GM18507 (cell line): ENCODE data around the gene MYO7A.
A peak's percentile ranks its signal among the peaks of the same experiment; 100 is the strongest.

Source experiments
- DNase-seq: peaks from one replicate; pipeline ENCODE4 v3.0.0; 2011; ENCODE audit warnings: low read depth; ENCODE audit not compliant: insufficient read length; ENCODE audit errors: extremely low spot score
- FAIRE-seq: peaks from 2 replicates; lab custom pipeline; 2011; peaks lifted over from hg19 to GRCh38; lab: Jason Lieb, UNC

Gene MYO7A

DNA sequence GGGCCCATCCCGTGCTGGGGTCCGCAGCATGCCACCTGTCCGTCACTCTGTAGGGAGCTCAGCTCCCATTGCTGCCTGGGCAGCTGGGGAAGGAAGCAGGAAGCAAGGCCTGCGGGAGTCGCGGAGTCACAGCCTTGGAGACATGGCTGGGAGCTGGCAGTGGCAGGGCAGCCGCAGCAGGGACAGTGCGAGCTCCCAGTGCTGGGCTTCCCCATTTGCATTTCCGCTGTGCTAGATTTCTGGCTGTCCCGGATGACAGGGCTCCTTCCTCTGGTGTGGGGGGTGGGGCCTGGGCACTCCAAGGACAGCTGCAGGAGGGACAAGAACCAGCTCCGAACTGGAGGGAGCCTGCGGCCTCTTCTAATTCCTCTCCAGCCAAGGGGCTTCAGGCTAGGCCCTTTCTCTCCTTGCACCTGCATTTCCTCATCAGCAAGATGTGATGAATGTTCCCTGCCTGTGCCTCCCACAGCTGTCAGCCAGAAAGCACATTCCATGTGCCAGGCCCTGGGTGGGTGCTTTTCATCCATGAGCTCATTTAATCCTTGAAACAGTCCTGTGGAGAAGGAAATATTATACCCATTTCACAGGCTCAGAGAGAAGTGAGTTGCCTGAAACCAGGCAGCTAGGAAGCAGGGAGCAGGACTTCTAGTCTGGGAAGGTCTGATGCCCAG is 48.0 kb downstream of the MYO7A start:
- no peak for FAIRE-seq
- DNase-seq: no peak

DNA sequence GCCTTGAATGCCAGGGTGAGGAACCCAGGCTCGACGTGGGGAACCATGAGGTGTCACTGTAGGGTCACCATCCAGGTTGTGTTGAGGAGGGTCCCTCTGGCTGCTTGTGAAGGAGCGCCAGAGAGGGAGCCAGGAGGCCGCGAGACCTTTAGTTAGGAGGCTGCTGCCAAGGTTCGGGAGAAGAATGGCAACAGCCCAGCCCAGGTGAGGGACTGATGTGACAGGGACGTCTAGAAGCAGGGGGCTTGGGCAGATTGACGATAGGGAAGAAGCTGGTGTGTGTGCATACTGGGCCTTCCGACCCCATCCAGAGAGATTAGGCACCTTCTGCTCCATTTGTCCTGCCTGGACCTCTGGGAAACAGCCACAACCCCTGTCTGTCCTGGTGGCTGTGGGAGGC is 49.0 kb downstream of the MYO7A start:
- DNase-seq: no peak
- FAIRE-seq: no peak

DNA sequence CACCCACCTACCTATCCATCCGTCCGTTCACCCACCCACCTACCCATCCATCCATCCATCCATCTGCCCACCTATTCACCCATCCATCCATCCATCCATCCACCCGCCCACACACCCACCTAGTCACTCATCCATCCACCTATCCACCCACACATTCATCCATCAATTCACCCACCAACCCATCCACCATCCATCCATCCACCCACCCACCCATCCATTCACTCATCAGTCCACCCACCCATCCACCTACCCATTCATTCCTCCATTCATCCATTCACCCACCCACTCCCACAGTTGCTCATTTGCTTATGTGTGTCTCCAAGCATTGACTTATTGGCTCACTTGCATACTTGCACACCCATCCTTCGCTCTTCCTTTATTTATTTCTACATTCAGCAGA is 50.1 kb downstream of the MYO7A start:
- no peak for DNase-seq

GRCh38 chr11:77179048-77179447 is 51.0 kb downstream of the MYO7A start:
- DNase-seq (no peak), FAIRE-seq (no peak)

More for the DNA sequence above, 50.1 kb downstream of the MYO7A start:
- FAIRE-seq: no peak

GRCh38 chr11:77179681-77180080 is 51.6 kb downstream of the MYO7A start:
- DNase-seq (no peak), FAIRE-seq (no peak)

- FAIRE-seq (no peak), DNase-seq (no peak)
Observed at GRCh38 chr11:77180346-77180745, 52.3 kb downstream of the MYO7A start.

DNA sequence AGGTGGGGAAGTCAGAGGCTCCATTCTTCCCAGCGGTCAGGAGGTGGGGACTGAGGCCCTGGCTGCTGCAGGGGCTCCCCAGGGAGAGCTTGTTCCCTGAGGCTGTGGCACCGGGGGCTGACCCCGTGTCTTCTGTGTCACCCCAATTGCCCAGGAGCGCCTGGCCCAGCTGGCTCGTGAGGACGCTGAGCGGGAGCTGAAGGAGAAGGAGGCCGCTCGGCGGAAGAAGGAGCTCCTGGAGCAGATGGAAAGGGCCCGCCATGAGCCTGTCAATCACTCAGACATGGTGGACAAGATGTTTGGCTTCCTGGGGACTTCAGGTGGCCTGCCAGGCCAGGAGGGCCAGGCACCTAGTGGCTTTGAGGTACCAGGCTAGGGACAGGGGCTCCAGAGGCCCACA is 53.2 kb downstream of the MYO7A start:
- DNase-seq (no peak), FAIRE-seq (no peak)

- FAIRE-seq: no peak
- no peak for DNase-seq
Observed at GRCh38 chr11:77181799-77182541, 53.9 kb downstream of the MYO7A start.

DNA sequence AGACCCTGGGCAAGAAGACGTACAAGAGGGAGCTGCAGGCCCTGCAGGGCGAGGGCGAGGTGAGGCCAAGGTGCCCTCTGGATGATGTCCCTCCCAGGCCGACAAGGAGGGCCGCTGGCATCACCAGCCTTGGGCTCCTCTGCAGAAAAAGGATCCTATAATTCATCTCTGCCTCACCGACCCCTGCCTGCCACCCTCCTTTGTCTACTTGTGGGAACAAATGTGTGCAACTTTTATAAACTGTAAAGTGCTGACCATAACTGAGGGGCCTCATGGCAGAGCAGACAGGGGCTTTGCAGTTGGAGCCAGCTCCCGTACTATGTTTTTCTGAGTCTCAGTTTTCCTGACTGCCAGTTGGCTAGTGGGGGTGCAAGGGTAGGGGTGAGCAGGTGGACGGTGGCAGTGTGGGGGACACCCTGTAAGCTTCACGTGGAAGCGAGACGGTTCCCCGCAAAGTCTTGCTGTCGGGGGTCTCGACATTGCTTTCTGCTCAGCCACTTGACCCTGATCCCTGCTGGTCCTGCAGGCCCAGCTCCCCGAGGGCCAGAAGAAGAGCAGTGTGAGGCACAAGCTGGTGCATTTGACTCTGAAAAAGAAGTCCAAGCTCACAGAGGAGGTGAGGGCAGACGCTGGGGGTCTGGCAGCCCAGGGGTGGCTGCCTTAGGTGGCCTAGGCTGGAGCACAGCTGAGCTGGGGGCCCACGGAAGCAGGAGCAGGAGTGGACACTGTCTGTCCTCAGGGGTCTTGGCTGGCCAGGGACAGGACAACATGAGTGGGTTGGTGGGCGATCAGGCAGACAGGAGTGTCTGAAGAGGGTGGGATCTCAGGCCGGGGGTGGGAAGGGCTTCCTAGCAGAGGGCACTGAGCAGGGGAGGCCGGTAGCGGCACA is 54.7 kb downstream of the MYO7A start:
- no peak for DNase-seq
- no peak for FAIRE-seq

DNA sequence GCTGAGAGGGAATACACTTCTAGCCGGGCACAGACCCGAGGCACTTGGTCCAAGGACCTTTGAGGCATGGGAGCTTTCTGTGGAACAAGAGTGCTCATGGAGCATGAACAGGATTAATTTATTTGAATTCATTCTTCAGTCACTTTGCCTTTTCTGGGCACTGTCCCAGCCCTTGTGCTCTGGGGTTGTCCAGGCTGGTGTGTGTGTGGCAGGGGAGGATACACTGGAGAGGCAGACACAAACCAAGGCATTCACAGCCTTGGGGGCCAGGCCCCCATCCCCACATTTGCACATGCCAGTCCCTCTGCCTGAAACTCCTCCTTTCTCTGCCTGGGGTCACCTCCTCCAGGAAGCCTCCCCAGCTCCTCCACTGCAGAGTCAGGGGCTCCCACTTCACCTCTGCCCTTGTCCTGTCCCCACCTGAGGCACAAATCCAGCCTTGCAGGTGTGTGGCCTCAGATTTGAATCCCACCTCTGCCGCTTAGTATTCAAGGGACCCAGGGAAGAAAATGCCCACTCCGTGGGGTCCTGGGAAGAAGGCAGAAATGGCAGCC is 55.5 kb downstream of the MYO7A start:
- no peak for FAIRE-seq

DNA sequence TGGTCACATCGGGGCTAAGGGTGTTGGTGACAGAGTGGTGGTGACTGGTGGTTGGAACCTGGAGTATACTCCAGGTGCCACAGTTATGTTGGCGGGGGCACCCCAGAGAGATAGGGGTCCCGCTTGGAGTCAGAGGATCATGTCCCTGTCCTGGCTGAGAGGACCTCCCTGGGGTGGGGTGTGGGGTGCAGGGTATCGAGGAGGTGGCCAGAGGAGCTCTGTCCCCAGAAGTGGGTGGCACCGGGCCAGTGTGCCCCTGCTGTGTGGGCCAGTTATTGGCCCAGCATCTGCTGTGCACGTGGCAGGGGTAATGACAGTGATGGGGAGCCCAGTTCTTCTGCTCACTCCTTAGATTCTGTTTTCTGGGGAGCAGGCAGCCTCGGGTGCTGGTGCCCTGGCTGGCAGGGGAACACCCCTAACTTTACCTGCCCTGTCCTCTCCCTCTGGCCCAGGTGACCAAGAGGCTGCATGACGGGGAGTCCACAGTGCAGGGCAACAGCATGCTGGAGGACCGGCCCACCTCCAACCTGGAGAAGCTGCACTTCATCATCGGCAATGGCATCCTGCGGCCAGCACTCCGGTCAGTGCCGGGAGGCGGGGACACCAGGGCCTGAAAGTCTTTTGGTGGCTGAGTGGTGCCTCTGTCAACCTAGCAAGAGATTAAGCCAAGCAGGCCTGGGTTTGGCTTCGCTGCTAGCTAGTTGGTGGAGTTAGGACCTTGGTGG is 56.3 kb downstream of the MYO7A start:
- FAIRE-seq (no peak), DNase-seq (no peak)

More for the DNA sequence above, 55.5 kb downstream of the MYO7A start:
- no peak for DNase-seq

DNA sequence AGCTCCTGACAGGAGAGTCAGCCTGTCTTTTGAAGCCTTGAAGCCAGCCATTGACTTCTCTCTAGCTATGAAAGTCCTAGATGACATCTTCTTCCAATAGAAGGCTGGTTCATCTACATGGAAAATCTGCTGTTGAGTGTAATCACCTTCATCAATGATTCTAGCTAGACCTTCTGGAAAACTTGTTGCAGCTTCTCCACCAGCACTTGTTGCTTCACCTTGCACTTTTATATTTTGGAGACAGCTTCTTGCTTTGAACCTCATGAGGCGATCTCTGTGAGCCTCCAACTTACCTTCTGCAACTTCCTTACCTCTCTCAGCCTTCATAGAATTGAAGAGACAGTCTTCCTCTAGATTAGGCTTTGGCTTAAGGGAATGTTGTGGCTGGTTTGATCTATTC is 58.3 kb downstream of the MYO7A start:
- DNase-seq: no peak
- no peak for FAIRE-seq

DNA sequence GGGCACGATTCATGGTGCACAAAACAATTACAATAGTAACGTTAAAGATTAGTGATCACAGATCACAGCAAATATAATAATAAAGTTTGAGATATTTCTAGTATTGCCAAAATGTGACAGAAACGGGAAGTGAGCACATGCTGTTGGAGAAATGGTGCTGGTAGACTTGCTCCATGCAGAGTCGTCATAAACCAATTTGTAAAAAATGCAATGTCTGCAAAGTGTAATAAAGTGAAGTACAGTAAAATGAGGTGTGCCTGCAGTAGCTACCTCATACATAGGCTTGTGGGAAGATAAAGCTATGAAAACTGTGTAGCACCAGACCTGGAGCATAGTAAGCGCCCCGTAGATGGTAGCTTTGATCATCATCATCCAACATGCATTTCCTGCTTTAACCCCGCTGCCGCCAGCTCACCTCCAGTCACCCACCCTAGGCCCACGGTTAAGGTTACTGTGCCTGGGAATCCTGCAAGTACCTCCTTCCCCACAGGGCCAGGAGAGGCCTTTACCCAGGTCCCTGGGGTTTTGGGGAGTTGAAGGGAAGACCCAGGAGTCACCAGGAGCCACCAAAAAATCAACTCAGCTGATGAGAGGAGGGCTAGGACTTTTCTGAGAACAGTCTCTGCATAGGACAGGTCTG is 59.2 kb downstream of the MYO7A start:
- FAIRE-seq: no peak
- no peak for DNase-seq

GRCh38 chr11:77187776-77188632 is 60.0 kb downstream of the MYO7A start:
- peak; percentile 78 for FAIRE-seq

GRCh38 chr11:77188633-77189491 is 60.8 kb downstream of the MYO7A start:
- no peak for FAIRE-seq

More at GRCh38 chr11:77187776-77188632, 60.0 kb downstream of the MYO7A start:
- DNase-seq: peak; percentile 56

DNA sequence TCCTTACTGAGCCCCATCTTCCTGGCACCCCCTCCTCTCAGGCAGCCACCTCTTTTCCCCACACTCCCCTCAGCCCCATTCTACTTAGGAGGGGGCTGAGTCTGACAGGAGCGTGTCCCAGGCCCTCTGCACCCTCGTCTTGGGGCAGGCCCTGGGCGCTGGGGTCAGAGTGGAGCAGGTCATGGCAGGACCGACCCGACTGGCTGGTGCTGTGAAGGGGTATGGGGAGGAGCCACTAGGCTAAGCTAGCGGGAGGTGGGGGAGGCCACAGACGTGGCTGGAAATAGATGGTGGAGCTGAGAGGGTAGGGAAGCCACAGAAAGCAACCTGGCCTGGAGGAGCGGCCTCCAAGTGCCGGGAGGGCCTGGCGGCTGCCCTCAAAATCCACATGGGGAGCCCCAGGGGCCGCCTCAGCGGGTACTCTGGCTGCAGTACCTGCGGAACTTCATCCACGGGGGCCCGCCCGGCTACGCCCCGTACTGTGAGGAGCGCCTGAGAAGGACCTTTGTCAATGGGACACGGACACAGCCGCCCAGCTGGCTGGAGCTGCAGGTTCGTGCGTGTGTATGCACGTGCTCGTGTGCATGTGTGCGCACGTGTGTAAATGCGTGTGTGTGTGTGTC is 61.7 kb downstream of the MYO7A start:
- DNase-seq (no peak), FAIRE-seq (no peak)

More at GRCh38 chr11:77188633-77189491, 60.8 kb downstream of the MYO7A start:
- no peak for DNase-seq
